Neuronal stem cell (in vitro differentiated cells): Measurements from ENCODE around the gene PLEKHH3.

Experiments used
- DNase-seq: peaks from one replicate; pipeline ENCODE4 v3.0.0-alpha.2; 2013; ENCODE audit warnings: low spot score
- H2AFZ ChIP-seq: one replicate; pipeline ENCODE4 v1.6.1; 2013; ENCODE audit warnings: mild to moderate bottlenecking, low read length, inconsistent platforms
- H2AK5ac ChIP-seq: 2 replicates; pipeline ENCODE4 v1.6.1; 2013; ENCODE audit warnings: low read depth, mild to moderate bottlenecking, inconsistent platforms, low read length, moderate library complexity, mixed read lengths
- H2BK120ac ChIP-seq: 2 replicates; pipeline ENCODE4 v1.6.1; 2013; ENCODE audit warnings: low read depth, mild to moderate bottlenecking, inconsistent platforms, low read length, moderate library complexity, mixed read lengths
- H2BK12ac ChIP-seq: one replicate; pipeline ENCODE4 v1.6.1; 2013; ENCODE audit warnings: low read length, inconsistent platforms
- H2BK15ac ChIP-seq: 2 replicates; pipeline ENCODE4 v1.6.1; 2013; ENCODE audit warnings: mild to moderate bottlenecking, low read length, inconsistent platforms, mixed read lengths
- H2BK5ac ChIP-seq: one replicate; pipeline ENCODE4 v1.6.1; 2013; ENCODE audit warnings: inconsistent platforms, mild to moderate bottlenecking, low read length, moderate library complexity
- H3K14ac ChIP-seq: one replicate; pipeline ENCODE4 v1.6.1; 2013; ENCODE audit warnings: low read length, inconsistent platforms
- H3K18ac ChIP-seq: 2 replicates; pipeline ENCODE4 v1.6.1; 2013; ENCODE audit warnings: low read length, inconsistent platforms
- H3K23ac ChIP-seq: 2 replicates; pipeline ENCODE4 v1.6.1; 2013; ENCODE audit warnings: low read depth, mild to moderate bottlenecking, mixed read lengths, low read length, inconsistent platforms; ENCODE audit not compliant: poor library complexity
- H3K27ac ChIP-seq: replicated peaks from 3 replicates; pipeline ENCODE4 v1.5.1; 2013; ENCODE audit warnings: low read length, inconsistent platforms
- H3K27me3 ChIP-seq, 3 experiments: 2 replicates each; pipeline ENCODE4 v1.6.1; 2013; ENCODE audit warnings: low read length in 3 of 3, mild to moderate bottlenecking in 2 of 3, inconsistent platforms in 1 of 3, low read depth in 1 of 3, mixed read lengths in 1 of 3, moderate library complexity in 1 of 3; ENCODE audit not compliant: control insufficient read depth in 3 of 3, insufficient read depth in 3 of 3
- H3K36me3 ChIP-seq, 2 donors: replicated peaks in 1 of 2; 2 replicates each; pipeline ENCODE4 v1.6.1; 2013; ENCODE audit warnings: low read length in 2 of 2; ENCODE audit not compliant: control insufficient read depth in 2 of 2, insufficient read depth in 2 of 2
- H3K4ac ChIP-seq: 2 replicates; pipeline ENCODE4 v1.6.1; 2013; ENCODE audit warnings: inconsistent platforms, mild to moderate bottlenecking, low read length, moderate library complexity
- H3K4me1 ChIP-seq, 2 donors: 1 replicate in 1 of 2; 2 replicates in 1 of 2; pipeline ENCODE4 v1.6.1; 2013; ENCODE audit warnings: low read length in 2 of 2, low read depth in 1 of 2; ENCODE audit not compliant: control insufficient read depth in 2 of 2, insufficient read depth in 1 of 2
- H3K4me2 ChIP-seq: one replicate; pipeline ENCODE4 v1.6.1; 2013; ENCODE audit warnings: mild to moderate bottlenecking, low read length, inconsistent platforms; ENCODE audit not compliant: insufficient read depth, poor library complexity, severe bottlenecking
- H3K4me3 ChIP-seq, 2 donors: 2 replicates each; pipeline ENCODE4 v1.5.1; 2013; ENCODE audit warnings: low read length in 2 of 2, mild to moderate bottlenecking in 2 of 2, inconsistent platforms in 1 of 2, moderate library complexity in 1 of 2
- H3K79me1 ChIP-seq: one replicate; pipeline ENCODE4 v1.6.1; 2013; ENCODE audit warnings: low read depth, mild to moderate bottlenecking, inconsistent platforms, low read length, moderate library complexity
- H3K9ac ChIP-seq: one replicate; pipeline ENCODE4 v1.6.1; 2013; ENCODE audit warnings: mild to moderate bottlenecking, low read depth, low read length, inconsistent platforms; ENCODE audit not compliant: poor library complexity
- H3K9me3 ChIP-seq, 2 donors: replicated peaks in 1 of 2; 2 replicates each; pipeline versions ENCODE3 to v1.6.1; 2013; ENCODE audit warnings: low read length in 2 of 2, mild to moderate bottlenecking in 2 of 2, inconsistent platforms in 1 of 2, low read depth in 1 of 2, mixed read lengths in 1 of 2, moderate library complexity in 1 of 2; ENCODE audit not compliant: control insufficient read depth in 2 of 2, insufficient read depth in 1 of 2
- H4K8ac ChIP-seq: one replicate; pipeline ENCODE4 v1.6.1; 2013; ENCODE audit warnings: low read depth, mild to moderate bottlenecking, inconsistent platforms, low read length, moderate library complexity
- H4K91ac ChIP-seq: one replicate; pipeline ENCODE4 v1.6.1; 2013; ENCODE audit warnings: low read length, low read depth, mild to moderate bottlenecking, inconsistent platforms; ENCODE audit not compliant: poor library complexity
- WGBS, 2 donors: extraction: QIAGEN DNeasy Blood & Tissue Kit; methylation state at CpG; one replicate each; pipeline ENCODE4 v1.1.7; 2013; ENCODE audit warnings: missing lambda C conversion rate in 2 of 2, mixed read lengths in 1 of 2; ENCODE audit not compliant: insufficient read length in 2 of 2, insufficient replicate concordance in 1 of 2; ENCODE audit errors: extremely low coverage in 2 of 2; 5-methylcytosine and 5-hydroxymethylcytosine counted together

The PLEKHH3 gene

DNA sequence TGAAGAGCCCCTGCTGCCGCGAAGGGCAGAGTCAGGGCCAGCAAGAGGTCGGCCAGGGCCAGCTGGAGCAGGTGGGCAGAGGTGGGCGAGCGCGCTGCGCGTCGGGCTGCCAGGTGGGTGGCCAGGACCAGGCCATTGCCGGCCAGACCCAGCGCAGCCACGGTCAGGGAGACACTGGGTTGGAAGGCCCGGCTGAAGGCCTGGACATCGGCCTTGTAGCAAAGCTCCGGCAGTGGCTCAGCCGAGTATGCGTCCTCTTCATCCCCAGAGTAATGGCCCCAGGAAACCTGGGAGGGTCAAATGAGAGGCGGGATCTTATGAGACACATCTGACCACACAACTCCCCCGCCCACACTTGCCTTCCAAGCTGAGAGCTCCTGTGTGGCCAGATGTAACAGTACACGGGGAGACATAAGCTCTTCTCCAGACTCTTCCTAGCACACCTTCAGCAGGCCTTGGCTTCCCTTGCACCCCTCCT, 3.6 kb upstream of the PLEKHH3 start:
- no peak for DNase-seq
- peak overlapping the region; percentile 99 for H2AK5ac ChIP-seq
- H3K27me3 ChIP-seq = peaks cover 0 to 16% (median 5%) of the 10 kb centered on the region in 3 experiments
- H2BK120ac ChIP-seq = peak overlapping the region; percentile 99
- H2BK15ac ChIP-seq = peak overlapping the region; percentile 100
- peak overlapping the region; percentile 100 for H4K8ac ChIP-seq
- H3K4me3 ChIP-seq = peak overlapping the region in 1 of 2 donors; percentile 54
- H2AFZ ChIP-seq = peak overlapping the region; percentile 92
- H3K4me1 ChIP-seq = peaks cover 25 to 34% of the 10 kb centered on the region in 2 donors
- peak overlapping the region; percentile 99 for H3K4ac ChIP-seq
- peak overlapping the region; percentile 100 for H2BK12ac ChIP-seq
- H3K79me1 ChIP-seq = peaks cover 11% of the 10 kb centered on the region
- H4K91ac ChIP-seq = no peak overlapping the region
- H3K27ac ChIP-seq = no peak overlapping the region
- peak overlapping the region; percentile 79 for H3K14ac ChIP-seq
- H3K23ac ChIP-seq = peak overlapping the region; percentile 94
- peaks cover 6 to 14% of the 10 kb centered on the region in 2 donors for H3K36me3 ChIP-seq
- peak overlapping the region; percentile 99 for H3K18ac ChIP-seq
- WGBS, 2 donors = no CpG with 5 or more reads among the region's 20 CpGs
- peak overlapping the region; percentile 98 for H2BK5ac ChIP-seq
- H3K4me2 ChIP-seq = no peak overlapping the region
- no peak overlapping the region for H3K9ac ChIP-seq
- H3K9me3 ChIP-seq = no peaks in the 10 kb centered on the region

DNA sequence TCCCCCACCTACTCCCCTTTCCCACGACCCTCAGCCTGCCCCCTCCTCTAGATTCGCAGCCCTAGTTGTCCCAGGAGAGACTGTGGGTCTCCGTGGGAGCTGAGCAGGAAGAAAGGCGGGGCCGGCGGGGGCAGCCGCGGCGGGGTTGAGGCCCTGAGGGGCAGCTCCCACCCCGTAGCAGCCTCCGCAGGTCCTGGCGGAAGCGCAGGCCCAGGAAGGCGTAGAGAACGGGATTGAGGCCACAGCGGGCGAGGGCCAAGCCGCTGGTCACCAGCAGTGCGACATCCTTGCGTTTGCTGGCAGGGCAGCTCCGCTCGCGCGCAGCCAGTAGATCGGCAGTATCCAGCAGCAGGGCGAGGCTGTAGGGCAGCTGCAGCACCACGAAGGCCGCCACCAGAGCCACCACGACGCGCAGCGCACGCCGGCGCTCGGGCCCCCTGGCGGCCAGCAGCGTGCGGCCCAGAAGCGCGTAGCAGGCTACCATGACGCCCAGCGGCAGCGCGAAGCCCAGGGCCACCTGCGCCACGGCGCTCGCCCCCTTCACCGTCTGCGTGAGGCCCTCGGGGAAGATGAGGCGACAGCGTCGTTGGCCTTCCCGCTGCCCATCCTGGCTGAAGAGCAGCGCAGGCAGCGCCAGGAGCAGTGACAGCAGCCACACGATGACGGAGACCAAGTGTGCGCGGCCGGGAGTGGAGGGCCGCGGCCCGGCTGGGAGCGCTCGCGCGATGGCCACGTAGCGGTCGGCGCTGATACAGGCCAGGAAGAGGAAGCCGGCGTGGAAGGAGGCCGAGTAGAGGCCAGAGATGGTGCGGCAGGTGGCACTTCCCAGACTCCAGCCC, 2.9 kb upstream of the PLEKHH3 start:
- peak overlapping the region; percentile 100 for H2BK12ac ChIP-seq
- peak overlapping the region; percentile 99 for H3K18ac ChIP-seq
- peak overlapping the region; percentile 100 for H2BK15ac ChIP-seq
- H2AFZ ChIP-seq = peak overlapping the region; percentile 92
- H3K27ac ChIP-seq = peak overlapping the region; percentile 92
- no peak overlapping the region for H4K91ac ChIP-seq
- peaks cover 0 to 23% (median 7%) of the 10 kb centered on the region in 3 experiments for H3K27me3 ChIP-seq
- peak overlapping the region; percentile 99 for H2AK5ac ChIP-seq
- H4K8ac ChIP-seq = peak overlapping the region; percentile 100
- peaks cover 13% of the 10 kb centered on the region for H3K79me1 ChIP-seq
- peaks cover 31 to 41% of the 10 kb centered on the region in 2 donors for H3K4me1 ChIP-seq
- H3K9ac ChIP-seq = peak overlapping the region; percentile 88
- H3K4me3 ChIP-seq = peak overlapping the region; percentile 54 to 68
- WGBS, 2 donors = no CpG with 5 or more reads among the region's 78 CpGs
- H3K14ac ChIP-seq = peak overlapping the region; percentile 79
- no peaks in the 10 kb centered on the region for H3K9me3 ChIP-seq
- peak overlapping the region; percentile 99 for H2BK120ac ChIP-seq
- peak overlapping the region; percentile 94 for H3K23ac ChIP-seq
- H3K4ac ChIP-seq = peak overlapping the region; percentile 98
- DNase-seq = peak; percentile 76
- peak overlapping the region; percentile 98 for H2BK5ac ChIP-seq
- H3K36me3 ChIP-seq = peaks cover 0 to 7% of the 10 kb centered on the region in 2 donors
- peak overlapping the region; percentile 43 for H3K4me2 ChIP-seq

DNA sequence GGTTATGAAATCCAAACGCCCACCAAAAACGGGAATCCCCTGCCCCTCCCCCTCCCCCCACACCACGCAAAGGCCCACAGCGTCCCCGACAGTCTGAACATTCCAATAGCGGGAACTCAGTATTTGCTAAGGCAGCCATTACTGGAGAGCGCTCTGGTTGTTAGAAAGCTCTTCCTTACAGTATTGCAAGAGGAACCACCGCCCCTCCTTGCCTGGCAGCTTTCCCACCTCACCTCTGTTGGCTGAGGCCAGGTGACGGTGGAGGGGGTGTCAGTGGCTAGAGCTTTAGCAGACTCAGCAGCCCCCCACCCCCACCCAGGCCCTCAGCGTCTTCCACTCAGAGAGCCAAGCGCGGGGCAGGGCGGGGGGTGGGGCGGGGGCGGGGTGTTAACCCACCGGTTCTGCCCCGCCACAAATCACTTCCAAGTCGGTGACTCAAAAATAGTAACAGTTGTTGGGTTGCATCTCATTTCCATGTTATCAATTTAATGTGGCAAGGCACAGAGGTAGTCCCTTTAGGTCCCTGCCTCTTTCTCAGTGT, 2.2 kb upstream of the PLEKHH3 start:
- no peak overlapping the region for H4K8ac ChIP-seq
- H3K79me1 ChIP-seq = peaks cover 17% of the 10 kb centered on the region
- H3K14ac ChIP-seq = no peak overlapping the region
- H3K23ac ChIP-seq = no peak overlapping the region
- peak overlapping the region; percentile 92 for H2AFZ ChIP-seq
- H3K9ac ChIP-seq = no peak overlapping the region
- H3K18ac ChIP-seq = peak overlapping the region; percentile 99
- DNase-seq = no peak
- peak overlapping the region; percentile 92 for H3K27ac ChIP-seq
- peak overlapping the region; percentile 96 for H3K4ac ChIP-seq
- H2BK12ac ChIP-seq = peak overlapping the region; percentile 100
- H3K27me3 ChIP-seq = peaks cover 0 to 28% (median 7%) of the 10 kb centered on the region in 3 experiments
- no peak overlapping the region for H4K91ac ChIP-seq
- peak overlapping the region; percentile 100 for H2BK15ac ChIP-seq
- H3K4me3 ChIP-seq = peak overlapping the region in 1 of 2 donors; percentile 54
- WGBS, 2 donors = no CpG with 5 or more reads among the region's 18 CpGs
- H2BK120ac ChIP-seq = peak overlapping the region; percentile 11
- H3K36me3 ChIP-seq = peaks cover 0 to 7% of the 10 kb centered on the region in 2 donors
- H2AK5ac ChIP-seq = peak overlapping the region; percentile 99
- no peaks in the 10 kb centered on the region for H3K9me3 ChIP-seq
- no peak overlapping the region for H3K4me2 ChIP-seq
- peak overlapping the region; percentile 98 for H2BK5ac ChIP-seq
- H3K4me1 ChIP-seq = peaks cover 33 to 48% of the 10 kb centered on the region in 2 donors
